K562 (cell line): Measurements from ENCODE around the gene PIBF1. TPM values are rescaled to one million over a fixed set of nuclear protein-coding genes. Genes with fewer than 3 reads are reported as not detected.

Experiments used
- ATAC-seq: fragments of 200-7000 bp; cut with Tn5 transposase; 3 replicates; pipeline ENCODE4 v1.9.1; 2020; ENCODE audit warnings: moderate library complexity
- BruUV-seq: library from RNA; stranded (reverse); fragments of 400-500 nt; replicated peaks from 2 replicates; lab custom pipeline; 2021; lab: Mats Ljungman, UMichigan
- CTCF ChIA-PET: fragments of 300-600 bp; formaldehyde crosslinking; extraction: SDS; loops from one replicate; lab custom pipeline; 2021; ENCODE audit warnings: low intra/inter-chr PET ratio; lab: Yijun Ruan, JAX
- POLR2A ChIA-PET: fragments of 300-600, 350-650 bp; sonication (Branson Sonifier 250); formaldehyde crosslinking; extraction: SDS; loops from one replicate; lab custom pipeline; 2021; ENCODE audit warnings: antibody characterized with exemption, inconsistent platforms; lab: Yijun Ruan, JAX
- DNase-seq, 4 experiments: peaks; one replicate each; pipeline versions ENCODE4 v3.0.0 to v3.0.0-alpha.2; 2011 to 2018; ENCODE audit warnings: low spot score in 3 of 4, mixed read lengths in 3 of 4; ENCODE audit errors: extremely low read depth in 1 of 4
- FAIRE-seq: peaks from 2 replicates; lab custom pipeline; 2011; peaks lifted over from hg19 to GRCh38; lab: Jason Lieb, UNC
- H2AFZ ChIP-seq: 2 replicates; pipeline ENCODE4 v1.6.0; 2011; ENCODE audit warnings: low read depth, low read length, control low read depth, inconsistent platforms
- H3K27ac ChIP-seq: fragments of 200-600 bp; 3 replicates; pipeline ENCODE4 v1.8.0; 2011; ENCODE audit warnings: low read depth, mild to moderate bottlenecking, control low read depth, inconsistent platforms, low read length, moderate library complexity, mixed read lengths; ENCODE audit errors: extremely low read depth
- H3K27me3 ChIP-seq, 2 experiments: fragments of 300-600 bp in 1 of 2; 2 replicates in 1 of 2; 3 replicates in 1 of 2; pipeline versions ENCODE4 v1.6.0 to v1.8.0; 2011; ENCODE audit warnings: inconsistent platforms in 2 of 2, low read length in 2 of 2, mild to moderate bottlenecking in 1 of 2, mixed read lengths in 1 of 2, moderate library complexity in 1 of 2; ENCODE audit not compliant: control insufficient read depth in 2 of 2, insufficient read depth in 2 of 2
- H3K36me3 ChIP-seq: fragments of 300-600 bp; 3 replicates; pipeline ENCODE4 v1.8.0; 2011; ENCODE audit warnings: mild to moderate bottlenecking, low read length, inconsistent platforms; ENCODE audit not compliant: control insufficient read depth, insufficient read depth
- H3K4me1 ChIP-seq, 2 experiments: fragments of 200-600 bp in 1 of 2; replicated peaks in 1 of 2; 2 replicates in 1 of 2; 3 replicates in 1 of 2; pipeline versions ENCODE4 v1.5.1 to v1.8.0; 2011; ENCODE audit warnings: inconsistent platforms in 2 of 2, low read length in 2 of 2, mild to moderate bottlenecking in 1 of 2, mixed read lengths in 1 of 2, moderate library complexity in 1 of 2; ENCODE audit not compliant: control insufficient read depth in 2 of 2, insufficient read depth in 2 of 2
- H3K4me2 ChIP-seq: 2 replicates; pipeline ENCODE4 v1.6.1; 2011; ENCODE audit warnings: low read length, control low read depth, inconsistent platforms, mixed read lengths; ENCODE audit not compliant: insufficient read depth
- H3K4me3 ChIP-seq: fragments of 200-600 bp; sonication (generic), shearing (Covaris generic); 2 replicates; pipeline ENCODE4 v1.5.1; 2016; ENCODE audit warnings: control low read depth, inconsistent platforms
- H3K79me2 ChIP-seq: fragments of 200-600 bp; 3 replicates; pipeline ENCODE4 v1.8.0; 2011; ENCODE audit warnings: low read length, inconsistent platforms; ENCODE audit not compliant: control insufficient read depth, insufficient read depth
- H3K9ac ChIP-seq, 2 experiments: 2 replicates each; pipeline versions ENCODE4 v1.6.0 to v1.6.1; 2011; ENCODE audit warnings: low read depth in 2 of 2, low read length in 2 of 2, control low read depth in 1 of 2, inconsistent platforms in 1 of 2, mild to moderate bottlenecking in 1 of 2, mixed read lengths in 1 of 2; ENCODE audit not compliant: insufficient read depth in 1 of 2
- H3K9me1 ChIP-seq: one replicate; pipeline ENCODE4 v1.6.0; 2011; ENCODE audit warnings: inconsistent platforms, mild to moderate bottlenecking, low read length, moderate library complexity; ENCODE audit not compliant: control insufficient read depth, insufficient read depth
- H3K9me3 ChIP-seq: replicated peaks from 2 replicates; pipeline ENCODE4 v1.5.1; 2011; ENCODE audit warnings: low read depth, low read length, inconsistent platforms; ENCODE audit not compliant: control insufficient read depth, insufficient read depth
- H4K20me1 ChIP-seq: replicated peaks from 2 replicates; pipeline ENCODE4 v1.6.1; 2011; ENCODE audit warnings: low read length, inconsistent platforms, mixed read lengths; ENCODE audit not compliant: control insufficient read depth, insufficient read depth
- CBX1 ChIP-seq: sonication (generic); IDR thresholded peaks from 2 replicates; pipeline ENCODE4 v1.6.1; 2016; ENCODE audit warnings: antibody characterized with exemption, low read depth, mild to moderate bottlenecking
- CBX2 ChIP-seq: fragments of 200-600 bp; sonication (generic); IDR thresholded peaks from one replicate; pipeline ENCODE4 v1.6.1; 2012; ENCODE audit warnings: mild to moderate bottlenecking, low read length, inconsistent platforms; ENCODE audit not compliant: insufficient read depth, poor library complexity, severe bottlenecking
- EGR1 ChIP-seq: fragments of 450-650 bp; conservative IDR thresholded peaks from 2 replicates; pipeline ENCODE4 v1.6.1; 2017; ENCODE audit warnings: mild to moderate bottlenecking
- ETV5 ChIP-seq: sonication (generic); formaldehyde crosslinking; IDR thresholded peaks from 2 replicates; pipeline ENCODE4 v1.4.0; 2020; ENCODE audit warnings: low read depth, mild to moderate bottlenecking, missing genetic modification reagents
- JUN ChIP-seq, 2 experiments: sonication (generic) in 1 of 2; formaldehyde crosslinking in 1 of 2; IDR thresholded peaks; 2 replicates each; pipeline versions ENCODE4 v1.6.1 to v1.8.0; 2012 to 2022; ENCODE audit warnings: borderline replicate concordance in 2 of 2, mild to moderate bottlenecking in 2 of 2, improper control_type of control experiment in 1 of 2, low read depth in 1 of 2, low read length in 1 of 2, missing genetic modification reagents in 1 of 2
- KDM1A ChIP-seq, 2 experiments: fragments of 450-650 bp; IDR thresholded peaks; 2 replicates each; pipeline ENCODE4 v1.6.1; 2016; ENCODE audit warnings: mild to moderate bottlenecking in 2 of 2
- NFIC ChIP-seq: fragments of 450-650 bp; IDR thresholded peaks from 2 replicates; pipeline ENCODE4 v1.6.1; 2017; ENCODE audit warnings: mild to moderate bottlenecking, inconsistent platforms
- PHF21A ChIP-seq: fragments of 450-650 bp; IDR thresholded peaks from 2 replicates; pipeline ENCODE4 v1.6.1; 2017; ENCODE audit warnings: low read depth, borderline replicate concordance
- RNF2 ChIP-seq: sonication (generic); IDR thresholded peaks from 2 replicates; pipeline ENCODE4 v1.6.1; 2016
- SMAD4 ChIP-seq: fragments of 250-450 bp; sonication (Bioruptor Pico); conservative IDR thresholded peaks from 2 replicates; pipeline ENCODE4 v1.8.0; 2021; ENCODE audit warnings: inconsistent platforms, mild to moderate bottlenecking, moderate library complexity
- SRSF9 ChIP-seq: fragments of 200-400 bp; formaldehyde crosslinking; IDR thresholded peaks from 2 replicates; pipeline ENCODE4 v1.6.1; 2017; ENCODE audit warnings: low read depth, low read length, borderline replicate concordance
- TOE1 ChIP-seq, 2 experiments: fragments of 450-650 bp in 1 of 2; sonication (generic) in 1 of 2; formaldehyde crosslinking in 1 of 2; IDR thresholded peaks; 2 replicates each; pipeline versions ENCODE4 v1.7.1 to v1.8.0; 2016 to 2022; ENCODE audit warnings: borderline replicate concordance in 2 of 2, mild to moderate bottlenecking in 2 of 2, antibody characterized with exemption in 1 of 2, inconsistent platforms in 1 of 2, low read depth in 1 of 2, missing genetic modification reagents in 1 of 2, moderate library complexity in 1 of 2
- XRCC4 ChIP-seq: IDR thresholded peaks from one replicate; pipeline ENCODE4 v1.6.1; 2011; ENCODE audit not compliant: insufficient read depth, insufficient read length; ENCODE audit errors: extremely low read depth
- ZFX ChIP-seq: sonication (generic); formaldehyde crosslinking; IDR thresholded peaks from 2 replicates; pipeline ENCODE4 v1.8.0; 2022; ENCODE audit warnings: mild to moderate bottlenecking, missing genetic modification reagents, moderate library complexity
- WGBS: fragments of 100-300 bp; shearing (Covaris generic); methylation state at CpG from one replicate; pipeline ENCODE4 v1.1.6; 2016; ENCODE audit warnings: low coverage, mixed read lengths; ENCODE audit not compliant: insufficient coverage; ENCODE audit errors: missing lambda C conversion rate; 5-methylcytosine and 5-hydroxymethylcytosine counted together
- in situ Hi-C: fragments of 300-500 bp; cut with MboI; formaldehyde crosslinking; loops from 4 replicates; pipeline ENCODE4 v1.15.0; 2018; ENCODE audit warnings: inconsistent platforms, mixed read lengths
- intact Hi-C: fragments of 100-400 bp; cut with micrococcal nuclease; formaldehyde crosslinking; loops from 2 replicates; pipeline ENCODE4 v1.14.2; 2022
- polyA plus RNA-seq, 8 experiments: library from polyadenylated mRNA; depleted of rRNA in 4 of 8; stranded (reverse) in 5 of 8; unstranded in 3 of 8; fragments of >200 nt; fragmentation: Nextera tagmentation in 2 of 8; fragmentation: Illumina TruSeq in 1 of 8; extraction: Ambion mirVana in 2 of 8; extraction: Trizol in 1 of 8; gene quantifications; 2 replicates each; pipeline versions ENCODE4 v1.2.1 to v1.2.3, GENCODE V29; 2011 to 2014; ENCODE audit warnings: inconsistent platforms in 1 of 8, missing spikeins in 1 of 8
- total RNA-seq, 7 experiments: library from RNA; depleted of rRNA in 6 of 7; stranded (reverse); fragments of >200 nt in 6 of 7; fragmentation: Illumina TruSeq in 2 of 7; extraction: Trizol in 2 of 7; gene quantifications; 2 replicates each; pipeline versions ENCODE4 v1.2.1 to v1.2.3, GENCODE V29; 2011 to 2021; ENCODE audit warnings: low replicate concordance in 1 of 7

The PIBF1 gene
- total and polyA plus RNA-seq, 9 of the 15 experiments (the other 6 are each of a cell fraction or from before 2014, with no cell fraction given), result 9.1 to 28.8 (median 14.7) TPM

- TF ChIP-seq EGR1, result no peak
- TF ChIP-seq JUN (IDR thresholded peaks at IDR 0.05; ENCODE audit: borderline replicate concordance, low read depth, low read length), result no peak
- no peak for TF ChIP-seq JUN (CRISPR knock-in tag; IDR thresholded peaks at IDR 0.05; ENCODE audit: borderline replicate concordance)
- TF ChIP-seq SMAD4 (CRISPR knock-in tag), result no peak
- no peak for TF ChIP-seq ZFX
- no peak for TF ChIP-seq CBX1
- TF ChIP-seq SRSF9, result no peak
- TF ChIP-seq ETV5 (CRISPR knock-in tag), result no peak
- TF ChIP-seq TOE1 (IDR thresholded peaks at IDR 0.05; ENCODE audit: borderline replicate concordance), result no peak
- TF ChIP-seq TOE1 (CRISPR knock-in tag; IDR thresholded peaks at IDR 0.05; ENCODE audit: borderline replicate concordance, low read depth), result no peak
- TF ChIP-seq RNF2, result no peak
- TF ChIP-seq, all 486 proteins: peak for 0
These were observed 272.8 kb downstream of the PIBF1 start (continued) for GRCh38 chr13:73054712-73055111.

- CTCF ChIA-PET, result no interaction called here
- Histone ChIP-seq H4K20me1 (no peaks in the 10 kb centered on the region), H3K9ac (no peak overlapping the region), H3K27me3 (peaks cover 0 to 6% of the 10 kb centered on the region in 2 experiments; a peak in 3 of 5 replicates), H3K9me3 (no peaks in the 10 kb centered on the region; the same call in 1 of the 2 replicates), H3K79me2 (no peaks in the 10 kb centered on the region), H3K4me2 (no peak overlapping the region), H3K4me3 (no peak overlapping the region), H2AFZ (no peak overlapping the region), H3K9me1 (no peaks in the 10 kb centered on the region), H3K36me3 (no peaks in the 10 kb centered on the region), H3K27ac (no peak overlapping the region), H3K4me1 (peaks cover 3 to 13% of the 10 kb centered on the region in 2 experiments; a peak in 4 of 5 replicates)
- no peak for FAIRE-seq
- intact Hi-C loops, result no loop called here
- no peak for DNase-seq
- WGBS, result 4% methylated on average over 8 of the region's 8 CpGs
- no peak for ATAC-seq
- TF ChIP-seq CBX2 (peak; percentile 50), PHF21A (peak; percentile 83; the same call in 1 of the 2 replicates), XRCC4 (no peak), KDM1A (IDR thresholded peaks at IDR 0.05) (0 out of 4 replicates have a peak, but pooled peaks of 1 of the 2 experiments have one; percentile 47), NFIC (peak; percentile 69; the same call in 1 of the 2 replicates)
- BruUV-seq, result no TSS peak
- POLR2A ChIA-PET, result no interaction called here
- in situ Hi-C loops, result no loop called here
These were observed 274.1 kb downstream of the PIBF1 start for GRCh38 chr13:73055813-73056564.
